K562 (cell line): Measurements from ENCODE around the gene MMP11. TPM values are rescaled to one million over a fixed set of nuclear protein-coding genes. Genes with fewer than 3 reads are reported as not detected.

Source experiments
- CBX8 ChIP-seq: fragments of 200-600 bp; sonication (generic); IDR thresholded peaks from 2 replicates; pipeline ENCODE4 v1.6.1; 2012; ENCODE audit warnings: borderline replicate concordance, mixed run types, low read depth, mild to moderate bottlenecking, moderate library complexity, mixed read lengths, low read length, control low read depth, inconsistent platforms; ENCODE audit not compliant: poor library complexity, severe bottlenecking; ENCODE audit errors: extremely low read depth
- CREM ChIP-seq: IDR thresholded peaks from 2 replicates; pipeline ENCODE4 v1.6.1; 2014; ENCODE audit warnings: antibody characterized with exemption, low read depth
- DMBX1 ChIP-seq: fragments of 250-450 bp; sonication (Bioruptor Pico); IDR thresholded peaks from 2 replicates; pipeline ENCODE4 v1.8.0; 2022; ENCODE audit warnings: inconsistent platforms, mild to moderate bottlenecking, moderate library complexity, borderline replicate concordance
- E2F3 ChIP-seq: fragments of 250-450 bp; sonication (Bioruptor Pico); IDR thresholded peaks from 2 replicates; pipeline ENCODE4 v1.4.0; 2020; ENCODE audit warnings: mild to moderate bottlenecking
- ESRRA ChIP-seq: fragments of 450-650 bp; IDR thresholded peaks from 2 replicates; pipeline ENCODE4 v1.6.1; 2014; ENCODE audit warnings: low read depth, mild to moderate bottlenecking, moderate library complexity, borderline replicate concordance
- FOXK2 ChIP-seq, 2 experiments: fragments of 450-650 bp; IDR thresholded peaks in 1 of 2; conservative IDR thresholded peaks in 1 of 2; 2 replicates each; pipeline ENCODE4 v1.6.1; 2016; ENCODE audit warnings: low read depth in 2 of 2, mild to moderate bottlenecking in 1 of 2
- HLTF ChIP-seq: fragments of 450-650 bp; IDR thresholded peaks from 2 replicates; pipeline ENCODE4 v1.6.1; 2016
- IRF1 ChIP-seq: sonication (generic); formaldehyde crosslinking; IDR thresholded peaks from 2 replicates; pipeline ENCODE4 v1.8.0; 2022; ENCODE audit warnings: missing genetic modification reagents, mild to moderate bottlenecking, borderline replicate concordance
- MTF1 ChIP-seq: fragments of 250-450 bp; sonication (Bioruptor Pico); IDR thresholded peaks from 2 replicates; pipeline ENCODE4 v1.9.0; 2021; ENCODE audit warnings: moderate library complexity, mild to moderate bottlenecking, inconsistent platforms, borderline replicate concordance
- POLR2AphosphoS2 ChIP-seq: IDR thresholded peaks from 2 replicates; pipeline ENCODE4 v1.6.1; 2012; ENCODE audit warnings: low read length, improper control_type of control experiment
- RAD51 ChIP-seq: fragments of 450-650 bp; IDR thresholded peaks from 2 replicates; pipeline ENCODE4 v1.7.1; 2016; ENCODE audit warnings: low read depth, mild to moderate bottlenecking, borderline replicate concordance
- RBM15 ChIP-seq: fragments of 200-400 bp; formaldehyde crosslinking; IDR thresholded peaks from 2 replicates; pipeline ENCODE4 v1.6.1; 2018; ENCODE audit warnings: mild to moderate bottlenecking, low read length, moderate library complexity; ENCODE audit not compliant: insufficient read depth
- RBM39 ChIP-seq: fragments of 200-400 bp; formaldehyde crosslinking; optimal IDR thresholded peaks from 2 replicates; pipeline ENCODE3; 2018; ENCODE audit warnings: low read depth, low read length
- SREBF1 ChIP-seq: fragments of 150-350 bp; IDR thresholded peaks from 2 replicates; pipeline ENCODE4 v1.6.1; 2014; ENCODE audit warnings: antibody characterized with exemption, low read depth, low read length, borderline replicate concordance
- TCF3 ChIP-seq: sonication (generic); formaldehyde crosslinking; IDR thresholded peaks from 2 replicates; pipeline ENCODE4 v1.4.0; 2020; ENCODE audit warnings: mild to moderate bottlenecking, missing genetic modification reagents
- ZNF134 ChIP-seq: fragments of 250-450 bp; sonication (Bioruptor Pico); conservative IDR thresholded peaks from 2 replicates; pipeline ENCODE4 v1.4.0; 2020
- ZNF384 ChIP-seq: IDR thresholded peaks from 2 replicates; pipeline ENCODE4 v1.6.1; 2012; ENCODE audit warnings: low read depth, low read length, improper control_type of control experiment
- ZNF668 ChIP-seq: fragments of 250-450 bp; sonication (Bioruptor Pico); IDR thresholded peaks from 2 replicates; pipeline ENCODE4 v1.8.0; 2022; ENCODE audit warnings: mild to moderate bottlenecking, inconsistent platforms
- polyA plus RNA-seq, 8 experiments: library from polyadenylated mRNA; depleted of rRNA in 4 of 8; stranded (reverse) in 5 of 8; unstranded in 3 of 8; fragments of >200 nt; fragmentation: Nextera tagmentation in 2 of 8; fragmentation: Illumina TruSeq in 1 of 8; extraction: Ambion mirVana in 2 of 8; extraction: Trizol in 1 of 8; gene quantifications; 2 replicates each; pipeline versions ENCODE4 v1.2.1 to v1.2.3, GENCODE V29; 2011 to 2014; ENCODE audit warnings: inconsistent platforms in 1 of 8, missing spikeins in 1 of 8
- total RNA-seq, 7 experiments: library from RNA; depleted of rRNA in 6 of 7; stranded (reverse); fragments of >200 nt in 6 of 7; fragmentation: Illumina TruSeq in 2 of 7; extraction: Trizol in 2 of 7; gene quantifications; 2 replicates each; pipeline versions ENCODE4 v1.2.1 to v1.2.3, GENCODE V29; 2011 to 2021; ENCODE audit warnings: low replicate concordance in 1 of 7
- TF ChIP-seq, protein P1 (sequence below): sonication (generic); formaldehyde crosslinking; IDR thresholded peaks from 2 replicates; pipeline ENCODE4 v1.5.0; 2020; ENCODE audit warnings: missing genetic modification reagents
- TF ChIP-seq, protein P2 (sequence below), 2 experiments: fragments of 450-650 bp; IDR thresholded peaks; 2 replicates each; pipeline ENCODE4 v1.6.1; 2016
- TF ChIP-seq, protein P3 (sequence below), 2 experiments: fragments of 450-650 bp in 1 of 2; IDR thresholded peaks; 2 replicates each; pipeline ENCODE4 v1.6.1; 2011 to 2017; ENCODE audit warnings: low read depth in 2 of 2, antibody characterized with exemption in 1 of 2, borderline replicate concordance in 1 of 2, low read length in 1 of 2, mild to moderate bottlenecking in 1 of 2, mixed read lengths in 1 of 2; ENCODE audit not compliant: control insufficient read depth in 1 of 2

MMP11 gene
- total and polyA plus RNA-seq, 9 of the 15 experiments (the other 6 are each of a cell fraction or from before 2014, with no cell fraction given) = 0.14 to 1.8 (median 1.1) TPM; not detected in 2

- TF ChIP-seq FOXK2 (conservative IDR thresholded peaks at IDR 0.05 in 1 of 2, IDR thresholded peaks at IDR 0.05 in 1 of 2; ENCODE audit: low read depth in 2 of 2) (0 out of 4 replicates have a peak, but pooled peaks of 1 of the 2 experiments have one; percentile 10), RBM15 (no peak), IRF1 (CRISPR knock-in tag) (no peak), TCF3 (no peak; the same call in 1 of the 2 replicates), E2F3 (CRISPR knock-in tag) (0 out of 2 replicates have a peak, but pooled peaks have one; percentile 37), DMBX1 (peak; percentile 48; the same call in 1 of the 2 replicates), SREBF1 (no peak), ZNF668 (CRISPR knock-in tag) (no peak), ZNF134 (0 out of 2 replicates have a peak, but pooled peaks have one; percentile 16), ESRRA (peak; percentile 99), MTF1 (CRISPR knock-in tag) (no peak), CREM (peak; percentile 62), ZNF384 (no peak), RAD51 (peak; percentile 25; the same call in 1 of the 2 replicates), HLTF (no peak), CBX8 (no peak), RBM39 (no peak), POLR2AphosphoS2 (no peak)
- TF ChIP-seq, protein P1, sequence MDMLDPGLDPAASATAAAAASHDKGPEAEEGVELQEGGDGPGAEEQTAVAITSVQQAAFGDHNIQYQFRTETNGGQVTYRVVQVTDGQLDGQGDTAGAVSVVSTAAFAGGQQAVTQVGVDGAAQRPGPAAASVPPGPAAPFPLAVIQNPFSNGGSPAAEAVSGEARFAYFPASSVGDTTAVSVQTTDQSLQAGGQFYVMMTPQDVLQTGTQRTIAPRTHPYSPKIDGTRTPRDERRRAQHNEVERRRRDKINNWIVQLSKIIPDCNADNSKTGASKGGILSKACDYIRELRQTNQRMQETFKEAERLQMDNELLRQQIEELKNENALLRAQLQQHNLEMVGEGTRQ (CRISPR knock-in tag) = no peak
- TF ChIP-seq, protein P2, sequence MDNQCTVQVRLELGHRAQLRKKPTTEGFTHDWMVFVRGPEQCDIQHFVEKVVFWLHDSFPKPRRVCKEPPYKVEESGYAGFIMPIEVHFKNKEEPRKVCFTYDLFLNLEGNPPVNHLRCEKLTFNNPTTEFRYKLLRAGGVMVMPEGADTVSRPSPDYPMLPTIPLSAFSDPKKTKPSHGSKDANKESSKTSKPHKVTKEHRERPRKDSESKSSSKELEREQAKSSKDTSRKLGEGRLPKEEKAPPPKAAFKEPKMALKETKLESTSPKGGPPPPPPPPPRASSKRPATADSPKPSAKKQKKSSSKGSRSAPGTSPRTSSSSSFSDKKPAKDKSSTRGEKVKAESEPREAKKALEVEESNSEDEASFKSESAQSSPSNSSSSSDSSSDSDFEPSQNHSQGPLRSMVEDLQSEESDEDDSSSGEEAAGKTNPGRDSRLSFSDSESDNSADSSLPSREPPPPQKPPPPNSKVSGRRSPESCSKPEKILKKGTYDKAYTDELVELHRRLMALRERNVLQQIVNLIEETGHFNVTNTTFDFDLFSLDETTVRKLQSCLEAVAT (IDR thresholded peaks at IDR 0.05) = no peak
- TF ChIP-seq, protein P3, sequence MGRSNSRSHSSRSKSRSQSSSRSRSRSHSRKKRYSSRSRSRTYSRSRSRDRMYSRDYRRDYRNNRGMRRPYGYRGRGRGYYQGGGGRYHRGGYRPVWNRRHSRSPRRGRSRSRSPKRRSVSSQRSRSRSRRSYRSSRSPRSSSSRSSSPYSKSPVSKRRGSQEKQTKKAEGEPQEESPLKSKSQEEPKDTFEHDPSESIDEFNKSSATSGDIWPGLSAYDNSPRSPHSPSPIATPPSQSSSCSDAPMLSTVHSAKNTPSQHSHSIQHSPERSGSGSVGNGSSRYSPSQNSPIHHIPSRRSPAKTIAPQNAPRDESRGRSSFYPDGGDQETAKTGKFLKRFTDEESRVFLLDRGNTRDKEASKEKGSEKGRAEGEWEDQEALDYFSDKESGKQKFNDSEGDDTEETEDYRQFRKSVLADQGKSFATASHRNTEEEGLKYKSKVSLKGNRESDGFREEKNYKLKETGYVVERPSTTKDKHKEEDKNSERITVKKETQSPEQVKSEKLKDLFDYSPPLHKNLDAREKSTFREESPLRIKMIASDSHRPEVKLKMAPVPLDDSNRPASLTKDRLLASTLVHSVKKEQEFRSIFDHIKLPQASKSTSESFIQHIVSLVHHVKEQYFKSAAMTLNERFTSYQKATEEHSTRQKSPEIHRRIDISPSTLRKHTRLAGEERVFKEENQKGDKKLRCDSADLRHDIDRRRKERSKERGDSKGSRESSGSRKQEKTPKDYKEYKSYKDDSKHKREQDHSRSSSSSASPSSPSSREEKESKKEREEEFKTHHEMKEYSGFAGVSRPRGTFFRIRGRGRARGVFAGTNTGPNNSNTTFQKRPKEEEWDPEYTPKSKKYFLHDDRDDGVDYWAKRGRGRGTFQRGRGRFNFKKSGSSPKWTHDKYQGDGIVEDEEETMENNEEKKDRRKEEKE (IDR thresholded peaks at IDR 0.05; ENCODE audit: borderline replicate concordance in 1 of 2, control insufficient read depth in 1 of 2, low read depth in 2 of 2, low read length in 1 of 2) = no peak
Measured at GRCh38 chr22:23767673-23768548, 4.7 kb upstream of the MMP11 start, which contains the start of gene CHCHD10 (continued).
